Measurements from ENCODE around the gene PCDHA1.

- TF ChIP-seq CTCF (IDR thresholded peaks at IDR 0.05 in 8 of 11, conservative IDR thresholded peaks at IDR 0.05 in 3 of 11): no peak
- TF ChIP-seq POLR2A (IDR thresholded peaks at IDR 0.05): no peak
Observed at GRCh38 chr5:141032626-141033025, 246.7 kb downstream of the PCDHA1 start.

All from spleen (tissue), 7 donors.